Lung (tissue), 12 donors: ENCODE measurements around the gene KDM2B. TPM values are rescaled to one million over a fixed set of nuclear protein-coding genes. Genes with fewer than 3 reads are reported as not detected.
A peak's percentile ranks its signal among the peaks of the same experiment; 100 is the strongest.

Experiments used
- ATAC-seq: fragments of 200-7000 bp; cut with Tn5 transposase; one replicate; pipeline ENCODE4 v1.9.1; 2020; ENCODE audit warnings: moderate number of reproducible peaks; ENCODE audit not compliant: insufficient read depth, low FRiP score
- DNase-seq, 3 donors: peaks; one replicate each; pipeline ENCODE4 v3.0.0-alpha.2; 2013 to 2017
- H3K27ac ChIP-seq, 2 donors: one replicate each; pipeline ENCODE4 v1.5.1; 2013; ENCODE audit warnings: mild to moderate bottlenecking in 2 of 2, moderate library complexity in 2 of 2, control low read depth in 1 of 2, inconsistent platforms in 1 of 2, low read depth in 1 of 2, low read length in 1 of 2
- H3K27me3 ChIP-seq, 3 donors: one replicate each; pipeline ENCODE4 v1.5.1; 2013; ENCODE audit warnings: low read length in 2 of 3; ENCODE audit not compliant: control insufficient read depth in 3 of 3, insufficient read depth in 3 of 3
- H3K36me3 ChIP-seq, 4 donors: one replicate each; pipeline ENCODE4 v1.5.1; 2013; ENCODE audit warnings: low read length in 4 of 4, mild to moderate bottlenecking in 1 of 4, moderate library complexity in 1 of 4; ENCODE audit not compliant: control insufficient read depth in 4 of 4, insufficient read depth in 4 of 4
- H3K4me1 ChIP-seq, 5 donors: one replicate each; pipeline ENCODE4 v1.5.1; 2013; ENCODE audit warnings: low read length in 5 of 5, mild to moderate bottlenecking in 2 of 5, moderate library complexity in 1 of 5; ENCODE audit not compliant: control insufficient read depth in 5 of 5, insufficient read depth in 5 of 5
- H3K4me3 ChIP-seq: one replicate; pipeline ENCODE4 v1.5.1; 2013; ENCODE audit warnings: mild to moderate bottlenecking, control low read depth, moderate library complexity
- H3K9ac ChIP-seq, 2 donors: one replicate each; pipeline ENCODE4 v1.5.1; 2013; ENCODE audit warnings: low read length in 2 of 2, control low read depth in 1 of 2; ENCODE audit not compliant: insufficient read depth in 1 of 2
- H3K9me3 ChIP-seq, 4 donors: one replicate each; pipeline ENCODE4 v1.5.1; 2013; ENCODE audit warnings: low read length in 3 of 4, mild to moderate bottlenecking in 1 of 4, moderate library complexity in 1 of 4; ENCODE audit not compliant: control insufficient read depth in 4 of 4, insufficient read depth in 3 of 4
- WGBS, 2 donors: extraction: QIAGEN DNeasy Blood & Tissue Kit; methylation state at CpG; one replicate each; pipeline ENCODE4 v1.1.7; 2013; 5-methylcytosine and 5-hydroxymethylcytosine counted together
- polyA plus RNA-seq, 2 donors: library from polyadenylated mRNA; stranded (reverse); fragments of 200-250 nt; gene quantifications; one replicate each; pipeline ENCODE4 v1.2.1, GENCODE V29; 2013
- total RNA-seq, 2 donors: library from RNA; depleted of rRNA in 1 of 2; stranded (reverse); fragments of >200 nt in 1 of 2; gene quantifications; one replicate each; pipeline ENCODE4 v1.2.1, GENCODE V29; 2014 to 2021
- TF ChIP-seq, protein P1 (sequence below): IDR thresholded peaks from 2 replicates; pipeline ENCODE4 v1.5.1; 2012; ENCODE audit warnings: mild to moderate bottlenecking; ENCODE audit errors: control extremely low read depth, extremely low read depth
- donor health status: control.
- donor health status: control.
- donor health status: Bipolar disorder and iron deficiency.
- donor health status: healthy.
- donor health status: DM: yes; HTN: yes; CAD: no.

Gene KDM2B
- total and polyA plus RNA-seq, 4 donors = 13.8 to 44.5 (median 24.6) TPM

DNA sequence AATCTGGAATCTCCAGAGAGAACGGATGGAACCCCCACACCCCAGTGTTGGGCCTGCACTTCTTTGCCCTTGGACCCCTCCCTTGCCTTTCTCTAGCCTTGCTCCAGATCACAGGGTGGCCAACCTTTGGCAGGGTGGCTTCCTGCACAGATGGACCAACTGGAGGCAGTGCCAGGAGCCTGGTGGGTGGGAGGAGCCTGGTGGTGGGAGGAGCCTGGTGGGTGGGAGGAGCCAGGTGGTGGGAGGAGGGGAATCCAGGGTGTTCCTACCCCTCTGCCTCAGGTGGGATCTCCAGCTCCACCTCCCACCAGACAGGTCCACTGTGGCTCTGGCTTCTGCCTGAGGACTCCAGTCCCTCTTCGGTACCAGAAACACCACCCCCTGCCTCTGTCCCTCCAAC, 30.5 kb upstream of the KDM2B start:
- TF ChIP-seq, protein P1, sequence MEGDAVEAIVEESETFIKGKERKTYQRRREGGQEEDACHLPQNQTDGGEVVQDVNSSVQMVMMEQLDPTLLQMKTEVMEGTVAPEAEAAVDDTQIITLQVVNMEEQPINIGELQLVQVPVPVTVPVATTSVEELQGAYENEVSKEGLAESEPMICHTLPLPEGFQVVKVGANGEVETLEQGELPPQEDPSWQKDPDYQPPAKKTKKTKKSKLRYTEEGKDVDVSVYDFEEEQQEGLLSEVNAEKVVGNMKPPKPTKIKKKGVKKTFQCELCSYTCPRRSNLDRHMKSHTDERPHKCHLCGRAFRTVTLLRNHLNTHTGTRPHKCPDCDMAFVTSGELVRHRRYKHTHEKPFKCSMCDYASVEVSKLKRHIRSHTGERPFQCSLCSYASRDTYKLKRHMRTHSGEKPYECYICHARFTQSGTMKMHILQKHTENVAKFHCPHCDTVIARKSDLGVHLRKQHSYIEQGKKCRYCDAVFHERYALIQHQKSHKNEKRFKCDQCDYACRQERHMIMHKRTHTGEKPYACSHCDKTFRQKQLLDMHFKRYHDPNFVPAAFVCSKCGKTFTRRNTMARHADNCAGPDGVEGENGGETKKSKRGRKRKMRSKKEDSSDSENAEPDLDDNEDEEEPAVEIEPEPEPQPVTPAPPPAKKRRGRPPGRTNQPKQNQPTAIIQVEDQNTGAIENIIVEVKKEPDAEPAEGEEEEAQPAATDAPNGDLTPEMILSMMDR = no peak
- H3K9ac ChIP-seq = no peak overlapping the region
- ATAC-seq = no peak

DNA sequence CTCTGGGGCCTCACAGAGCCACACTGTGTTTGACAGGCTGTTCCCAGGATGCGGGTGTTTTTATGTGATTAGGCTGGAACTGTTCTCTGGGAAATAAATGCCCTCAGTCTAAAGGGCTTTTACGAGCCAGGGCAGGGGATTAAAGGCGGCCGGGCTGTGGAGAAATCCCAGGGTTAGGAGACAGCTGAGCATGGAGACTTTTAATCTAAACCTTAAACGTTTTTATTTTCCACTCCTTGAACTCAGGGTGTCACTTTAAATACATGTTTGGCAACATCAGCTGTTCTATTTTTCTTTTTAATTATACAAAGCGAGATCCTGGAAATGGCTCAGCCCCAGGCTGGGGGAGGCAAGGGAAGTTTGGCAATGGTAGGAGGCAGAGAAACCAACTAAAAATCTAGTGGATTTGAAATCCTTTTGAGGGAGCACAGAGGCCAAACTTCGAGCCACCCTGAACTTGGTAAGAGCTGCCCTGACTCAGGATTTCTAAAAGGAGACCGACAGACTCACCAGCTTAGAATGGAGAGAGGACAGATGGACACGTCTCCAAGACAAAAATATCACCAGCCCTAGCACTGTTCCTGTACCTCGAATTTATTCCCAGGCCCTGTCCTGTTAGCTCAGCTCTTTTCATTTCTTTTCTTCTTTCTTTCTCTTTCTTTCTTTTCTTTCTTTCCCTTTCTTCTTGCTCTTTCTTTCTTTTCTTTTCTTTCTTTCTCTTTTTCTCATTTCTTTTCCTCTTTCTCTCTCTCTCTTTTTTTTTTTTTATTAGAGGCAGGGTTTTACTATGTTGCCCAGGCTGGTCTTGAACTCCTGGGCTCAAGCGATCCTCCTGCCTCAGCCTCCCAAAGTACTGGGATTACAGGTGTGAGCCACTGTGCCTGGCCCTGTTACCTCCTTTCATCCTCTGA, 29.7 kb upstream of the KDM2B start:
- 54 to 72% methylated on average over 11 of the region's 11 CpGs for WGBS, 2 donors

More for the DNA sequence above, 30.5 kb upstream of the KDM2B start:
- Histone ChIP-seq H3K27ac (no peak overlapping the region), H3K4me1 (peaks cover 0 to 9% (median 0%) of the 10 kb centered on the region in 5 donors), H3K9me3 (no peaks in the 10 kb centered on the region), H3K4me3 (no peak overlapping the region), H3K27me3 (no peaks in the 10 kb centered on the region), H3K36me3 (no peaks in the 10 kb centered on the region)
- WGBS, 2 donors = 95 to 96% methylated on average over 2 of the region's 2 CpGs
- no peak for DNase-seq

DNA sequence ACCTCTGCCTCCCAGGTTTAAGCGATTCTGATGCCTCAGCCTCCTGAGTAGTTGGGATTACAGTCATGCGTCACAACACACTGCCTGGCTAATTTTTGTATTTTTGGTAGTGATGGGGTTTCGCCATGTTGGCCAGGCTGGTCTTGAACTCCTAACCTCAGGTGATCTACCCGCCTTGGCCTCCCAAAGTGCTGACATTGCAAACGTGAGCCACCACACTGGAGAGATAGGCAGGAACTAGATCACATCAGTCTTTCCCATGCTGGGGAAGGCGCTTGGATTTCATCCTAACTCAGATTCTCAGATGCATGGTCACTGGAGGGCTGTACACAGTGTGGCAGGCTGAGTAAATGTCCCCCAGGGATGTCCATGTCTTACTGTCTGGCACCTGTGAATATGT, 27.5 kb upstream of the KDM2B start:
- ATAC-seq = no peak
- Histone ChIP-seq H3K9me3 (no peaks in the 10 kb centered on the region), H3K36me3 (no peaks in the 10 kb centered on the region), H3K27me3 (no peaks in the 10 kb centered on the region), H3K4me1 (peaks cover 0 to 9% (median 0%) of the 10 kb centered on the region in 5 donors), H3K4me3 (no peak overlapping the region), H3K9ac (no peak overlapping the region), H3K27ac (no peak overlapping the region)
- TF ChIP-seq, protein P1 = no peak
- 90 to 98% methylated on average over 6 of the region's 6 CpGs for WGBS, 2 donors
- no peak for DNase-seq

More for the DNA sequence above, 29.7 kb upstream of the KDM2B start:
- Histone ChIP-seq H3K36me3 (no peaks in the 10 kb centered on the region), H3K4me1 (peaks cover 0 to 9% (median 0%) of the 10 kb centered on the region in 5 donors), H3K27ac (no peak overlapping the region), H3K27me3 (no peaks in the 10 kb centered on the region), H3K9ac (peak overlapping the region in 1 of 2 donors; percentile 24), H3K9me3 (no peaks in the 10 kb centered on the region), H3K4me3 (no peak overlapping the region)
- DNase-seq (peak; percentile 37 to 78 (median 77)), ATAC-seq (no peak)
- TF ChIP-seq, protein P1 = no peak
